GM12872 (cell line): ENCODE measurements around the gene NANOS3.

Source experiments
- TF ChIP-seq, protein P1 (sequence below): IDR thresholded peaks from 3 replicates; pipeline ENCODE4 v1.5.1; 2011; ENCODE audit warnings: low read depth, mild to moderate bottlenecking, low read length, moderate library complexity; ENCODE audit not compliant: insufficient read depth

Gene NANOS3

DNA sequence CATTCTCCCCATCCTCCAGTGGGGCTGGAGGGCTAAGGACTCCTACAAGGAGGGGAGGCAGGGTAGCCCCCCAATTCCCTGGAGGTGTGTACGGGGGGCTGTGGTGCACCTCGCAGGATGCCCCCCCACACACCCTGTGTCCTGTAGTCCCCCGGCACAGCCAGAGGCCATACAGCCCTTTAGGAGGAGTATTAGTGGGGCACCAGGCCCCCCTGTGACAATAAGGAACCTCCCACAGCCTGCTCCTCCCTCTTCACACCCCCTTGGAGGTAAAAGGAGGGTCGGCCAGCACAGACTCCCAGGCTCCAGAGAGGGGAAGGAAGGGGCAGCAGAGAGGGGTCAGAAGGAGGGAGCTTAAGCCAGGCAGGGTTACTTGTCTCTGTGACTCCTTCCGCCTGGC, at the start of gene NANOS3:
Gene NANOS3 (plus strand): TSS at position 301 of the 400 bp plus-strand sequence. CDS start 115 bp downstream, outside the sequence.
- TF ChIP-seq, protein P1, sequence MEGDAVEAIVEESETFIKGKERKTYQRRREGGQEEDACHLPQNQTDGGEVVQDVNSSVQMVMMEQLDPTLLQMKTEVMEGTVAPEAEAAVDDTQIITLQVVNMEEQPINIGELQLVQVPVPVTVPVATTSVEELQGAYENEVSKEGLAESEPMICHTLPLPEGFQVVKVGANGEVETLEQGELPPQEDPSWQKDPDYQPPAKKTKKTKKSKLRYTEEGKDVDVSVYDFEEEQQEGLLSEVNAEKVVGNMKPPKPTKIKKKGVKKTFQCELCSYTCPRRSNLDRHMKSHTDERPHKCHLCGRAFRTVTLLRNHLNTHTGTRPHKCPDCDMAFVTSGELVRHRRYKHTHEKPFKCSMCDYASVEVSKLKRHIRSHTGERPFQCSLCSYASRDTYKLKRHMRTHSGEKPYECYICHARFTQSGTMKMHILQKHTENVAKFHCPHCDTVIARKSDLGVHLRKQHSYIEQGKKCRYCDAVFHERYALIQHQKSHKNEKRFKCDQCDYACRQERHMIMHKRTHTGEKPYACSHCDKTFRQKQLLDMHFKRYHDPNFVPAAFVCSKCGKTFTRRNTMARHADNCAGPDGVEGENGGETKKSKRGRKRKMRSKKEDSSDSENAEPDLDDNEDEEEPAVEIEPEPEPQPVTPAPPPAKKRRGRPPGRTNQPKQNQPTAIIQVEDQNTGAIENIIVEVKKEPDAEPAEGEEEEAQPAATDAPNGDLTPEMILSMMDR, result no peak

DNA sequence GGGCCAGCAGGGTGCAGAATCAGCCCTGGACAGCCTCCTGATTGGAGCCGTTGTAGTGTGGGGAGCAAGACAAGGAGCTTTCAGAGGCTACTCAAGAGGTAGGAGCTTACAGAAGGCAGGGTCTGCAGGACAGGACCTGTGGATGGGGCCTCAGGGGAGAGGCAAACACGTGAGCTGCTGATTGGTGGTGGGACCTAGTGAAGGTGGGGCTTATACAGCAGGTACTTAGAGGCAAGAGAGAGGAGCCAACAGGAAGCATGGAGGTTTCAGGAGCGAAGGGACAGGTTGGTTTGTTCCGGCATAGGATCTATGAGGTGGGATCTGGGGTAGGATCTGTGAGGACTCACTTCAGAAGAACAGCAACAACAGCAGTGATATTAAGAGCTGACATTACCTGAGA, 49.3 kb upstream of the NANOS3 start:
- TF ChIP-seq, protein P1, result no peak

DNA sequence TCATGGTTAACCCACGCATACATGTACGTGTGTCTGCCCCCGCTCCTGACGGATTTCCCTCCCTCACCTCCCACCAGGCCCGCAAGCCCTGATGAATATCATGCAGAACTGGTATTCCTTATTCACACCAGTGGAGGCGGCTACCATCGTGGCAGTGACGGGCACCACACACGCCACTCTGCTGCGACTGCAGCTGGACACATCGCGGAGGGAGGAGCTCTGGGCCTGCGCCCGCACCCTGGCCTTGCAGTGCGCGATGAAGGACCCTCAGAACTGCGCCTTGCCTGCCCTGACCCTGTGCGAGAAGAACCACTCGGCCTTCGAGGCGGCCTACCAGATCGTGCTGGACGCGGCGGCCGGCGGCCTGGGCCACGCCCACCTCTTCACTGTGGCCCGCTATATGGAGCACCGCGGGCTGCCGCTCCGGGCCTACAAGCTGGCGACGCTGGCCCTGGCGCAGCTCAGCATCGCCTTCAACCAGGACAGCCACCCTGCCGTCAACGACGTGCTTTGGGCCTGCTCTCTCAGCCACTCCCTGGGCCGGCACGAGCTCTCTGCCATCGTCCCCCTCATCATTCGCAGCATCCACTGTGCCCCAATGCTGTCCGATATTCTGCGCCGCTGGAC, 46.7 kb upstream of the NANOS3 start:
- TF ChIP-seq, protein P1, result no peak

DNA sequence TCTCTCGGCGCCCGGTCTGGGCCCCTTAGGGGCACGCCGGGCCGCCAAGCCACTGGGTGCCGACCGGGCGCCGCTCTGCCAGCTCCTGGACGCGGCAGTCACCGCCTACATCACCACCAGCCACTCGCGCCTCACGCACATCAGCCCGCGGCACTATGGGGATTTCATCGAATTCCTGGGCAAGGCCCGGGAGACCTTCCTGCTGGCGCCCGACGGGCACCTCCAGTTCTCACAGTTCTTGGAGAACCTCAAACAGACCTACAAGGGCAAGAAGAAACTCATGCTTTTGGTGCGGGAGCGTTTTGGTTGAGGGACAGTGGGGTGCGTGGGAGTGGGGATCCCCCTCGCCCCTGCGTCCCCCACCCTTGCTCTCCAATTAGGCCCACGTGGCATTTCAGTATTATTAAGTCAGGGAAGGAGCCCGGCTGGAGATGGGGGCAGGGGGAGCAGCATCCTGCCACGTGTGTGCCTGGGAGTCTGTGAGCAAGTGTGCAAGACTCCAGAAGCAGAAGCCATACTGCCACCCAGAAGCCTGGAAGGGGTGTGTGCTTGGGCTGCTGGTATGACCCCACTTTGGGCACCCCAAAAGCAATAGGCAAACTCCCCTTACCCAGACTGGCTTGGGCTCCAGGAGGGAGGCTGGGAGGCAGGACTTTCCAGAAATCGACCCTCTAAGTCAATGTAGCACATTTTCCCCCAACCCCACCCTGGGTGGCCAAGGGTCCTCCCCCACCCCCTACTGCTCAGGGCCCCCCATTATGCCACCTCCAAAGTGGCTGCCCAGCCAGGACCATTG, 46.0 kb upstream of the NANOS3 start:
- TF ChIP-seq, protein P1, result no peak

DNA sequence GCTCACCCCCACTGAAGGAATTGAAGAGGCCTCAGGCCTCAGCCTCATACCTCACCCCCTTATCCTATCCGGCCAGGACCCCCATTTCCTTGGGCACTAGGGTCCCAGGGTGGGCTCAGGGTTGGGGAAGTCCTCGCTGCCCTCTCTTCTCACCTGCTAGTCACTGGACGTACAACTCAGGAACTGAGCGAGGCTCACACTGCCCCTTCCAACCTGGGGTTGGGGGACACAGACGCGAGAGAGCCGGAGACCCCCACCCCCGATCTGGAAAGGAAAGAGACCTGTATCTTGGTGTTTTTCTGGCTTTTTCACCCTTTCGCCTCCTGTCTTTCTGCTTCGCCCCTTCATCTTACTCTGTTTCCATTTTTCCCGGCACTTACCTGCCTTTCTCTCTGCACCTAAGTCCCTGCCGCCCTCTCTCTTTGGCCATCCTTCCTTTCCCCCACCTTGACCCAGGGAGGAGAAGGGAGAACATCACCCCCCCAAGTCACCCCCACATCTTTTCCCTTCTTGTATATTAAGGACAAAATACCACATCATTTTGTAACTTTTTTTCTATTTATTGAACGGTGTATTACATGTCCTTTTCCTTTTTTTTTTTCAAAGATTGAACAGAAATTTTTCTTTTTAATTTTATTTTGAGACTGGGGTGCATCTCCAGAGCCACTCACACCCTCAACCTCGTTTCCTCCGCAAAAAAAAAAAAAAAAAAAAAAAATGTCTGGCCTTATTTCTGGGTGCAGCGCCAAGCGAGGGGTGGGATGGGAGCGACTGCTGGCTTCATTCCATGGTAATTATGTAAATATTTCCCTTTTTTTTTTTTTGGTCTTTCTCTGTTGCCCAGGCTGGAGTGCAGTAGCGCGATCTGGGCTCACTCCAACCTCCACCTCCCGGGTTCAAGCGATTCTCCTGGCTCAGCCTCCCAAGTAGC, 45.1 kb upstream of the NANOS3 start:
- TF ChIP-seq, protein P1, result no peak

DNA sequence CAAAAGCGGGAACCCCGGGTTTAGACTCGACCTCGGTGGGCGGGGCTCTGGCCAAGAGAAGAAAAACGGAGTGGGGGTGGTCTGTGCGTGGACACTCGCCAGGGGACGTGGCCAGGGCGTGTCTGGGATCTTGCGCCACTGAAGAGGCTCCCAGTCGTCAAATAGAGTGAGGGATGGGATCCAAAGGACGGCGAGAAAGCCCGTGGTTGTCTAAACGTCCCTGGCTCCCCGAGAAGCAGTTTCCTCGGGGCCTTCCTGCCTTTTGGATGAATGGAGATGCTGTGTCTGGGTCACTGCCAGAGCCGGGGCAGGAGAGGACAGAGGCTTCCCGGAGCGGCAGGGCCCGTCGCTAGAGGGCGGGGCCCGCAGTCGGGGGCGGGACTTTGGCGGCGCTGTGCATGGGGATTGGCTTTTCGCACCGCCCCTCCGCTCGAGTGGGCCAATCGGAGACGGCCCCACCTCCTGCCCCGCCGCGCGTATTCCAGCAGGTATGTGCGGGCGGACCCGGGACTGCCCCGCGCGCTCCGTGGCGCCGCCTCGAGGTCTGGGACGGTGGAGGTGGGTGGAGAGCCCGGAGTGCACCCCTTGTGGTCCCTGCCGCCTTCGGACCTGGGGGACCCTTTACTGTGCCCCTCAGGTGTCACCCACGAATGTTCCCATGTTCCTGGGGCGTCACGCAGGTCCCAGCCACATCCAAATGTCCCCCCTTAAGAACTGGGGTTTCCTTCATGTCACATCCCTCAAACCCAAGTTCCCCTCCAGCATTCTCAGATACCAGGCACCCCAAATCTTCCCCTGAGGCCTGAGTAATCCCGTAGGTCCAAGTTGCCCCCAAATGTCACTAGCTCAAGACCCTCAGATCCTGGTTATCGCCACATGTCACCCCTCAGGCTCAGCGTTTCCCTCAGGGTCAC, 43.3 kb upstream of the NANOS3 start:
- TF ChIP-seq, protein P1, result peak; percentile 63
